ENCODE measurements around the gene THEM4. TPM values are rescaled to one million over a fixed set of nuclear protein-coding genes. Genes with fewer than 3 reads are reported as not detected.

THEM4 gene
- total RNA-seq, 1 donor from 2014 or later = 15.7 TPM

DNA sequence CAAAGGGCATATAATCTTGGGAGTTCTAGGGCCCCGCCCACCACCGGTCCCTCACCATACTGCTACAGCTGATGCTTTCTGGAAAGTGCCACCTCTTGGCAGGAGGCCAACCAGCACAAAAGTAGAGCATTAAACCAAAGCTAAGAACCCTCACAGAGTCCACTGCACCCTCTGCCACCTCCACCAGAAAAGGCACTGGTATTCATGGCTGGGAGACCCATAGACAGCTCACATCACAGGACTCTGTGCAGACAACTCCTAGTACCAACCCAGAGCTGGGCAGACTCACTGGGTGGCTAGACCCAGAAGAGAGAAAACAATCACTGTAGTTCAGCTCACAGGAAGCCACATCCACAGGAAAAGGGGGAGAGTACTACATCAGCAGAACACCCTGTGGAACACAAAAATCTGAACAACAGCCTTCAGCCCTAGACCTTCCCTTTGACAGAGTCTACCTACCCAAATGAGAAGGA lies 10.8 kb downstream of the THEM4 start:
- no peaks in the 10 kb centered on the region for H3K4me1 ChIP-seq (ENCODE audit: insufficient read depth, low read length)
- no peak for DNase-seq (ENCODE audit: low read depth)
- Mint-ChIP-seq H3K27ac (ENCODE audit: unreplicated experiment) (no peak overlapping the region), H3K36me3 (ENCODE audit: low read depth, unreplicated experiment) (peaks cover 27% of the 10 kb centered on the region), H3K4me1 (ENCODE audit: low read depth, unreplicated experiment) (peaks cover 6% of the 10 kb centered on the region), H3K9me3 (ENCODE audit: unreplicated experiment) (peaks cover 25% of the 10 kb centered on the region), H3K27me3 (ENCODE audit: low read depth, unreplicated experiment) (no peaks in the 10 kb centered on the region), H3K4me3 (ENCODE audit: unreplicated experiment) (no peak overlapping the region)
- FAIRE-seq = no peak
- H3K4me2 ChIP-seq (ENCODE audit: low read length) = no peak overlapping the region
- TF ChIP-seq EZH2 (IDR thresholded peaks at IDR 0.05; ENCODE audit: insufficient read depth, low read length) = no peak
- TF ChIP-seq, protein P1, sequence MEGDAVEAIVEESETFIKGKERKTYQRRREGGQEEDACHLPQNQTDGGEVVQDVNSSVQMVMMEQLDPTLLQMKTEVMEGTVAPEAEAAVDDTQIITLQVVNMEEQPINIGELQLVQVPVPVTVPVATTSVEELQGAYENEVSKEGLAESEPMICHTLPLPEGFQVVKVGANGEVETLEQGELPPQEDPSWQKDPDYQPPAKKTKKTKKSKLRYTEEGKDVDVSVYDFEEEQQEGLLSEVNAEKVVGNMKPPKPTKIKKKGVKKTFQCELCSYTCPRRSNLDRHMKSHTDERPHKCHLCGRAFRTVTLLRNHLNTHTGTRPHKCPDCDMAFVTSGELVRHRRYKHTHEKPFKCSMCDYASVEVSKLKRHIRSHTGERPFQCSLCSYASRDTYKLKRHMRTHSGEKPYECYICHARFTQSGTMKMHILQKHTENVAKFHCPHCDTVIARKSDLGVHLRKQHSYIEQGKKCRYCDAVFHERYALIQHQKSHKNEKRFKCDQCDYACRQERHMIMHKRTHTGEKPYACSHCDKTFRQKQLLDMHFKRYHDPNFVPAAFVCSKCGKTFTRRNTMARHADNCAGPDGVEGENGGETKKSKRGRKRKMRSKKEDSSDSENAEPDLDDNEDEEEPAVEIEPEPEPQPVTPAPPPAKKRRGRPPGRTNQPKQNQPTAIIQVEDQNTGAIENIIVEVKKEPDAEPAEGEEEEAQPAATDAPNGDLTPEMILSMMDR (IDR thresholded peaks at IDR 0.05; ENCODE audit: insufficient read depth, low read depth, low read length) = no peak
- peaks cover 8% of the 10 kb centered on the region for H3K79me2 ChIP-seq (ENCODE audit: insufficient read depth, low read length)
- H2AFZ ChIP-seq (ENCODE audit: low read depth, low read length) = no peak overlapping the region
- peaks cover 2% of the 10 kb centered on the region for H3K36me3 ChIP-seq (ENCODE audit: insufficient read depth, low read length)
- H3K9ac ChIP-seq (ENCODE audit: low read length) = no peak overlapping the region
- H3K27me3 ChIP-seq (ENCODE audit: insufficient read depth, low read length) = no peaks in the 10 kb centered on the region
- H4K20me1 ChIP-seq (ENCODE audit: insufficient read depth, low read length) = peaks cover 10% of the 10 kb centered on the region
- no peak overlapping the region for H3K4me3 ChIP-seq (ENCODE audit: insufficient read depth, low read depth, low read length)
- H3K9me3 ChIP-seq (ENCODE audit: insufficient read depth, low read depth, low read length) = no peaks in the 10 kb centered on the region
- no peak overlapping the region for H3K27ac ChIP-seq (ENCODE audit: low read depth, low read length)

DNA sequence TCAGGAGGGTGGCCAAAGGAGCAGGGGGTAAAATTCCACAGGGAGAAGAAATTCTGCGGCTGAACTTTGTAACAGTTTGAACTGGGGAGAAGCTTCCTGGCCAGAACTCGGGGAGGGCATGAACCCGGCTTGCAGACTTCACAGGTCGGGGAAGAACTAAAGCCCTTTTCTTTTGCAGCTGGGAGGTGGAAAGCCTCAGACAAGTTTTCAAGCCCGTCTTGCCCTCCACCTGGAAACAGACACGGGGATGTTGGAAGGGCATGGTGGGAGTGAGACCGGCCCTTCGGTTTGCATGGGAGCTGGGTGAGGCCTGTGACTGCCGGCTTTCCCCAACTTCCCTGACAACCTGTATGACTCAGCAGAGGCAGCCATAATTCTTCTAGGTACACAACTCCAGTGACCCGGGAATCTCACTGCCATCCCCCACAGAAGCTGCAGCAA lies 11.3 kb downstream of the THEM4 start:
- Histone ChIP-seq H4K20me1 (ENCODE audit: insufficient read depth, low read length) (peaks cover 10% of the 10 kb centered on the region), H3K4me2 (ENCODE audit: low read length) (no peak overlapping the region), H3K9ac (ENCODE audit: low read length) (no peak overlapping the region), H3K36me3 (ENCODE audit: insufficient read depth, low read length) (peaks cover 2% of the 10 kb centered on the region), H3K4me1 (ENCODE audit: insufficient read depth, low read length) (no peaks in the 10 kb centered on the region), H3K27me3 (ENCODE audit: insufficient read depth, low read length) (no peaks in the 10 kb centered on the region), H3K4me3 (ENCODE audit: insufficient read depth, low read depth, low read length) (no peak overlapping the region), H3K79me2 (ENCODE audit: insufficient read depth, low read length) (peaks cover 7% of the 10 kb centered on the region), H3K9me3 (ENCODE audit: insufficient read depth, low read depth, low read length) (no peaks in the 10 kb centered on the region), H2AFZ (ENCODE audit: low read depth, low read length) (no peak overlapping the region), H3K27ac (ENCODE audit: low read depth, low read length) (no peak overlapping the region)
- Mint-ChIP-seq H3K4me1 (ENCODE audit: low read depth, unreplicated experiment) (peaks cover 10% of the 10 kb centered on the region), H3K27ac (ENCODE audit: unreplicated experiment) (no peak overlapping the region), H3K36me3 (ENCODE audit: low read depth, unreplicated experiment) (peaks cover 31% of the 10 kb centered on the region), H3K9me3 (ENCODE audit: unreplicated experiment) (peaks cover 25% of the 10 kb centered on the region), H3K27me3 (ENCODE audit: low read depth, unreplicated experiment) (no peaks in the 10 kb centered on the region), H3K4me3 (ENCODE audit: unreplicated experiment) (no peak overlapping the region)
- DNase-seq (ENCODE audit: low read depth) = no peak
- TF ChIP-seq EZH2 (IDR thresholded peaks at IDR 0.05; ENCODE audit: insufficient read depth, low read length) = no peak
- TF ChIP-seq, protein P1 (IDR thresholded peaks at IDR 0.05; ENCODE audit: insufficient read depth, low read depth, low read length) = no peak
- no peak for FAIRE-seq

DNA sequence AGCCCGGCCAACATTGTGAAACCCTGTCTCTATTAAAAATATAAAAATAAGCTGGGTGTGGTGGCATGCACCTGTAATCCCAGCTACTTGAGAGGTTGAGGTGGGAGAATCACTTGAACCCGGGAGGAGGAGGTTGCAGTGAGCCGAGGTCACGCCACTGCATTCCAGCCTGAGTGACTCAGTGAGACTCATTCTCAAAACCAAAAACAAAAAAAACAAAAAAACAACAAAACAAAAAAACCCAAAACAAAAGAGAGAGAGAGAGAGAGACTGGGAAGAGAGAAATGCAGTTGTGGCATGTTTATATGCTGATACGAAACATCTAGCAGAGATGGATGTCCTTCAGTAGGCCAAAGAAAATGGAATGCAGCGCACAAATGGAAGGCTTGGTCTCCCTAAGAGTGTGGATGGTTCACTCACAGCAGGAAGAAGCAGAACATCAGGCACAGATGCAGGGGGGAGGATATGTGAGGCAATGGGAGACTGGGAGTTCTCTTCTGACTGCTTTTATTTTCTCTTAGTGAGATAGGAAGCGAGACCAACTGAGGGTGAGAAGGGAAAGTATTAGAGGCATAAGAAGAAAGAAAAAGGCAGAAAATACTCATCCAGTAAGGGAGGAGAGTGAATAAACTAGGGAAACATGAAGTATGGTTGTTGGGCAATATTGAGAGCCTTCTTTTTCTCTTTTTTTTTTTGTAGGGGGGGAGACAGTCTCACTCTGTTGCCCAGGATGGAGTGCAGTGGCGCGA lies 16.0 kb downstream of the THEM4 start:
- Mint-ChIP-seq H3K4me1 (ENCODE audit: low read depth, unreplicated experiment) (peaks cover 8% of the 10 kb centered on the region), H3K9me3 (ENCODE audit: unreplicated experiment) (no peaks in the 10 kb centered on the region), H3K4me3 (ENCODE audit: unreplicated experiment) (no peak overlapping the region), H3K27ac (ENCODE audit: unreplicated experiment) (peak overlapping the region; percentile 7), H3K36me3 (ENCODE audit: low read depth, unreplicated experiment) (peaks cover 27% of the 10 kb centered on the region), H3K27me3 (ENCODE audit: low read depth, unreplicated experiment) (no peaks in the 10 kb centered on the region)
- Histone ChIP-seq H3K4me2 (ENCODE audit: low read length) (no peak overlapping the region), H3K4me1 (ENCODE audit: insufficient read depth, low read length) (peaks cover 5% of the 10 kb centered on the region), H3K27me3 (ENCODE audit: insufficient read depth, low read length) (no peaks in the 10 kb centered on the region), H2AFZ (ENCODE audit: low read depth, low read length) (no peak overlapping the region), H3K79me2 (ENCODE audit: insufficient read depth, low read length) (peaks cover under 1% of the 10 kb centered on the region), H3K9me3 (ENCODE audit: insufficient read depth, low read depth, low read length) (no peaks in the 10 kb centered on the region), H4K20me1 (ENCODE audit: insufficient read depth, low read length) (peaks cover 6% of the 10 kb centered on the region), H3K27ac (ENCODE audit: low read depth, low read length) (no peak overlapping the region), H3K9ac (ENCODE audit: low read length) (no peak overlapping the region), H3K4me3 (ENCODE audit: insufficient read depth, low read depth, low read length) (no peak overlapping the region), H3K36me3 (ENCODE audit: insufficient read depth, low read length) (peaks cover 2% of the 10 kb centered on the region)
- no peak for FAIRE-seq
- TF ChIP-seq, protein P1 (IDR thresholded peaks at IDR 0.05; ENCODE audit: insufficient read depth, low read depth, low read length) = no peak
- TF ChIP-seq EZH2 (IDR thresholded peaks at IDR 0.05; ENCODE audit: insufficient read depth, low read length) = no peak
- no peak for DNase-seq (ENCODE audit: low read depth)

Data from astrocyte (in vitro differentiated cells and primary cell).